SK-N-SH (cell line): Measurements from ENCODE around the gene MVD. TPM values are rescaled to one million over a fixed set of nuclear protein-coding genes. Genes with fewer than 3 reads are reported as not detected.
A peak's percentile ranks its signal among the peaks of the same experiment; 100 is the strongest.

Experiments used
- CTCF ChIA-PET: fragments of 300-600, 350-600 bp; formaldehyde crosslinking; extraction: SDS; loops from one replicate; lab custom pipeline; 2021; lab: Yijun Ruan, JAX
- POLR2A ChIA-PET: fragments of 350-600 bp; sonication (Branson Sonifier 250); formaldehyde crosslinking; extraction: SDS; loops from one replicate; lab custom pipeline; 2020; ENCODE audit warnings: antibody characterized with exemption, inconsistent platforms; lab: Yijun Ruan, JAX
- DNase-seq: peaks from one replicate; pipeline ENCODE4 v3.0.0; 2012
- H2AFZ ChIP-seq: fragments of 200-600 bp; sonication (generic); 2 replicates; pipeline ENCODE4 v1.8.1; 2016; ENCODE audit warnings: antibody characterized with exemption, mild to moderate bottlenecking, low read depth
- H3F3A ChIP-seq: fragments of 200-600 bp; sonication (generic); replicated peaks from 2 replicates; pipeline ENCODE3; 2016; ENCODE audit warnings: antibody characterized with exemption, mild to moderate bottlenecking; ENCODE audit not compliant: insufficient read depth
- H3K27ac ChIP-seq, 2 experiments: fragments of 200-500 bp in 1 of 2; fragments of 200-600 bp in 1 of 2; sonication (Bioruptor generic) in 1 of 2; sonication (generic), shearing (Covaris generic) in 1 of 2; 2 replicates each; pipeline versions ENCODE4 v1.5.1 to v1.6.1; 2014 to 2016; ENCODE audit warnings: low read depth in 2 of 2, inconsistent platforms in 1 of 2, low read length in 1 of 2, mild to moderate bottlenecking in 1 of 2, mixed read lengths in 1 of 2
- H3K27me3 ChIP-seq: fragments of 200-600 bp; sonication (generic), shearing (Covaris generic); 2 replicates; pipeline ENCODE4 v1.6.1; 2016; ENCODE audit warnings: mixed run types; ENCODE audit not compliant: insufficient read depth
- H3K36me3 ChIP-seq, 2 experiments: fragments of 200-500 bp in 1 of 2; fragments of 200-600 bp in 1 of 2; sonication (Bioruptor generic) in 1 of 2; sonication (generic) in 1 of 2; replicated peaks in 1 of 2; 2 replicates each; pipeline versions ENCODE3 to v1.5.1; 2014 to 2016; ENCODE audit warnings: low read length in 1 of 2, mild to moderate bottlenecking in 1 of 2; ENCODE audit not compliant: insufficient read depth in 2 of 2, control insufficient read depth in 1 of 2
- H3K4me1 ChIP-seq, 2 experiments: fragments of 200-500 bp in 1 of 2; fragments of 200-600 bp in 1 of 2; sonication (Bioruptor generic) in 1 of 2; sonication (generic), shearing (Covaris generic) in 1 of 2; 2 replicates each; pipeline versions ENCODE4 v1.5.1 to v1.6.1; 2014 to 2016; ENCODE audit warnings: low read depth in 1 of 2, low read length in 1 of 2, mixed run types in 1 of 2; ENCODE audit not compliant: insufficient read depth in 2 of 2, control insufficient read depth in 1 of 2
- H3K4me2 ChIP-seq: fragments of 200-600 bp; sonication (generic), shearing (Covaris generic); 2 replicates; pipeline ENCODE4 v1.6.1; 2017; ENCODE audit warnings: mixed run types
- H3K4me3 ChIP-seq, 2 experiments: fragments of 200-500 bp in 1 of 2; fragments of 200-600 bp in 1 of 2; sonication (Bioruptor generic) in 1 of 2; sonication (generic), shearing (Covaris generic) in 1 of 2; 2 replicates each; pipeline versions ENCODE4 v1.5.1 to v1.8.1; 2014 to 2016; ENCODE audit warnings: low read depth in 2 of 2, inconsistent platforms in 1 of 2, low read length in 1 of 2, mild to moderate bottlenecking in 1 of 2, mixed read lengths in 1 of 2, moderate library complexity in 1 of 2
- H3K79me2 ChIP-seq: fragments of 200-600 bp; sonication (generic); 2 replicates; pipeline ENCODE4 v1.8.1; 2017; ENCODE audit warnings: mild to moderate bottlenecking; ENCODE audit not compliant: insufficient read depth
- H3K9ac ChIP-seq: fragments of 200-600 bp; sonication (generic); 2 replicates; pipeline ENCODE4 v1.6.1; 2017; ENCODE audit warnings: mixed run types
- H3K9me2 ChIP-seq: fragments of 200-600 bp; sonication (generic); 2 replicates; pipeline ENCODE4 v1.6.1; 2017; ENCODE audit warnings: mixed run types
- H3K9me3 ChIP-seq: fragments of 200-600 bp; sonication (generic); 2 replicates; pipeline ENCODE4 v1.6.1; 2017; ENCODE audit warnings: mixed run types, mild to moderate bottlenecking, moderate library complexity
- H4K20me1 ChIP-seq: fragments of 200-600 bp; sonication (generic); 2 replicates; pipeline ENCODE4 v1.6.1; 2017; ENCODE audit warnings: mild to moderate bottlenecking, mixed run types; ENCODE audit not compliant: insufficient read depth
- CHD2 ChIP-seq: fragments of 150-350 bp; IDR thresholded peaks from 2 replicates; pipeline ENCODE4 v1.6.1; 2018; ENCODE audit warnings: low read length; ENCODE audit not compliant: partially characterized antibody
- ELF1 ChIP-seq: IDR thresholded peaks from 2 replicates; pipeline ENCODE4 v1.4.0; 2012
- EP300 ChIP-seq, 2 experiments: IDR thresholded peaks; 2 replicates each; pipeline versions ENCODE4 v1.4.0 to v1.6.1; 2012; ENCODE audit warnings: borderline replicate concordance in 1 of 2, low read depth in 1 of 2, low read length in 1 of 2
- EZH2phosphoT487 ChIP-seq: fragments of 200-600 bp; sonication (generic); IDR thresholded peaks from 2 replicates; pipeline ENCODE4 v1.6.1; 2017; ENCODE audit warnings: low read depth, mixed run types, mild to moderate bottlenecking, antibody characterized with exemption, moderate library complexity, borderline replicate concordance
- GATA2 ChIP-seq: sonication (generic); formaldehyde crosslinking; IDR thresholded peaks from 2 replicates; pipeline ENCODE4 v1.5.0; 2020; ENCODE audit warnings: mild to moderate bottlenecking, missing genetic modification reagents
- JUND ChIP-seq: IDR thresholded peaks from 2 replicates; pipeline ENCODE4 v1.4.0; 2012
- MXI1 ChIP-seq: IDR thresholded peaks from 2 replicates; pipeline ENCODE4 v1.6.1; 2012; ENCODE audit warnings: mild to moderate bottlenecking, low read depth, low read length, improper control_type of control experiment
- NFIC ChIP-seq: IDR thresholded peaks from 2 replicates; pipeline ENCODE4 v1.4.0; 2012; ENCODE audit warnings: borderline replicate concordance
- POLR2AphosphoS5 ChIP-seq: IDR thresholded peaks from 2 replicates; pipeline ENCODE4 v1.6.1; 2012; ENCODE audit warnings: low read depth, low read length
- RAD21 ChIP-seq: IDR thresholded peaks from 2 replicates; pipeline ENCODE4 v1.6.1; 2012; ENCODE audit warnings: mild to moderate bottlenecking, low read length
- RFX5 ChIP-seq: IDR thresholded peaks from 2 replicates; pipeline ENCODE4 v1.6.1; 2012; ENCODE audit warnings: mild to moderate bottlenecking, improper control_type of control experiment, low read length
- RXRA ChIP-seq: IDR thresholded peaks from 2 replicates; pipeline ENCODE4 v1.4.0; 2012; ENCODE audit warnings: low read depth, mild to moderate bottlenecking, borderline replicate concordance
- SIN3A ChIP-seq: IDR thresholded peaks from 2 replicates; pipeline ENCODE4 v1.6.1; 2012; ENCODE audit warnings: low read depth, mild to moderate bottlenecking, low read length, moderate library complexity, borderline replicate concordance
- SMC3 ChIP-seq: IDR thresholded peaks from 2 replicates; pipeline ENCODE4 v1.6.1; 2012; ENCODE audit warnings: low read depth, low read length, improper control_type of control experiment
- TAF1 ChIP-seq: IDR thresholded peaks from 2 replicates; pipeline ENCODE4 v1.6.1; 2012; ENCODE audit warnings: low read depth, mild to moderate bottlenecking, low read length, moderate library complexity, borderline replicate concordance
- TCF12 ChIP-seq: IDR thresholded peaks from 2 replicates; pipeline ENCODE4 v1.4.0; 2012
- YY1 ChIP-seq: IDR thresholded peaks from 2 replicates; pipeline ENCODE4 v1.4.0; 2012; ENCODE audit warnings: low read depth, mild to moderate bottlenecking
- WGBS: methylation state at CpG from one replicate; pipeline ENCODE4 v1.1.6; 2017; ENCODE audit warnings: low lambda C conversion rate; 5-methylcytosine and 5-hydroxymethylcytosine counted together
- polyA plus RNA-seq, 3 experiments: library from polyadenylated mRNA; depleted of rRNA; stranded (reverse); fragments of >200 nt; gene quantifications; 2 replicates each; pipeline ENCODE4 v1.2.3, GENCODE V29; 2012
- TF ChIP-seq, protein P1 (sequence below): IDR thresholded peaks from 2 replicates; pipeline ENCODE4 v1.4.0; 2012; ENCODE audit warnings: low read depth, borderline replicate concordance
- TF ChIP-seq, protein P2 (sequence below): IDR thresholded peaks from 2 replicates; pipeline ENCODE4 v1.6.1; 2012; ENCODE audit warnings: mild to moderate bottlenecking, low read depth, low read length, moderate library complexity
- TF ChIP-seq, protein P3 (sequence below): IDR thresholded peaks from 2 replicates; pipeline ENCODE4 v1.4.0; 2012; ENCODE audit warnings: low read depth, borderline replicate concordance
- TF ChIP-seq, protein P4 (sequence below): IDR thresholded peaks from 2 replicates; pipeline ENCODE4 v1.4.0; 2012; ENCODE audit warnings: low read depth
- TF ChIP-seq, protein P5 (sequence below): fragments of 150-350 bp; IDR thresholded peaks from 2 replicates; pipeline ENCODE4 v1.6.1; 2016; ENCODE audit warnings: mild to moderate bottlenecking, low read depth, low read length
- TF ChIP-seq, protein P6 (sequence below): fragments of 200-600 bp; sonication (generic); IDR thresholded peaks from 2 replicates; pipeline ENCODE4 v1.6.1; 2017; ENCODE audit warnings: antibody characterized with exemption, mild to moderate bottlenecking, moderate library complexity

Gene MVD
- polyA plus RNA-seq, 1 of the 3 experiments (the other 2 are of a cell fraction): 15.7 TPM

DNA sequence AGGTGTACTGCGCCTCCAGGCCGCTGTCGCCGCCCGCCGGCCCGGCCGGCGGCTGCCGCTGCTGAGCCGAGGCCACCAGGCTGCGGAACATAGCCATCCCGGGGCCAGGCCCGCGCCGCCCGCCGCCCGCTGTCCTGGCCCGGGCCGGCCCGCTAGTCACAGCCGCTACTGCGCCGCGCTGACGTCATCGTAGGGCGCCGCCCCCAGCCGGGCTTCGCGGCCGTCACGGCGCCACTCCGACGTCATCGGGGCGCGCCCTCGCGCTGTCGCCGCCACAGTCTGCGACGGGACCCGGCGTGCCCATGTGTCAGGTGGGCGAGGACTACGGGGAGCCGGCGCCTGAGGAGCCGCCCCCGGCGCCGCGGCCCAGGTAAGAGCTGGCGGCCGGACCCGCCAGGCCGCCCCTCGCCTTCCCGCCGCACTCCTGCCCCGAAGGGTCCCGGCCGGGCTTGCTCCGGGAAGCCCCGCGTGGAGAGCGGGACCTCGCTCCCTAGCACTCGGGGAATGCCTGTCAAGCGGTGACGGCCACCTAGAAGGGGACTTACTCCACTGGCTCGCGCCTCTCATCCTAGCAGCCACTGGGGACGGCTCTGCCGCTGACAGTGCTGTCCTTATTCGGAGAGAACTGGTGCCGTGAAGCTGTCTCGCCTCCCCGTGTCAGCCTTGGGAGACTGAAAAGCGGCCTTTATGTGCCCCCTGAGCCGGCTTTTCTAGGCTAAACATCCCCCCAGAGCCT is 43.5 kb upstream of the MVD start, which contains the start of the genes CTU2 and RNF166:
CTU2 (plus strand) TSS at position 275 of the 736 bp plus-strand sequence; CDS start at position 303, 28 bp downstream.
RNF166 (minus strand) TSS at position 180 of the 736 bp plus-strand sequence; CDS start at position 97, 83 bp downstream.
- Histone ChIP-seq H3K9ac (peak within 1 kb of the TSS; percentile 75), H3K9me2 (no peaks in the 10 kb centered on the region), H3K36me3 (peaks cover 0 to 4% of the 10 kb centered on the region in 2 experiments), H3K4me1 (peaks cover 3 to 16% of the 10 kb centered on the region in 2 experiments; a peak in 3 of 4 replicates), H3K27ac (peak within 1 kb of the TSS in 1 of 2 experiments; percentile 30; a peak in 1 of 4 replicates), H3K4me2 (peak within 1 kb of the TSS; percentile 98), H3K9me3 (no peaks in the 10 kb centered on the region), H3K4me3 (peak within 1 kb of the TSS; percentile 94 to 99), H3F3A (peaks cover 9% of the 10 kb centered on the region), H3K79me2 (peaks cover 63% of the 10 kb centered on the region), H2AFZ (peak within 1 kb of the TSS; percentile 56; the same call in 1 of the 2 replicates), H3K27me3 (no peaks in the 10 kb centered on the region), H4K20me1 (0 out of 2 replicates have a peak, but pooled peaks cover 6% of the 10 kb centered on the region)
- ChIA-PET POLR2A (no interaction called here), CTCF (interaction anchor here (1.9 kb wide), 1 partner anchor 31 kb away, joined by 7 read pairs; no protein-coding TSS in a partner anchor)
- 0% methylated on average over 6 of the region's 86 CpGs for WGBS
- peak; percentile 99 for DNase-seq
- TF ChIP-seq SIN3A (peak; percentile 99), MXI1 (peak; percentile 100), ELF1 (no peak), YY1 (no peak), RFX5 (no peak), POLR2AphosphoS5 (peak; percentile 69), SMC3 (no peak), TAF1 (0 out of 2 replicates have a peak, but pooled peaks have one; percentile 20), GATA2 (CRISPR knock-in tag) (no peak), TCF12 (no peak), EZH2phosphoT487 (no peak), JUND (no peak), RXRA (no peak), NFIC (no peak), EP300 (IDR thresholded peaks at IDR 0.05; ENCODE audit: borderline replicate concordance in 1 of 2, low read depth in 1 of 2, low read length in 1 of 2) (no peak), CHD2 (peak; percentile 69), RAD21 (no peak)
- TF ChIP-seq, protein P1, sequence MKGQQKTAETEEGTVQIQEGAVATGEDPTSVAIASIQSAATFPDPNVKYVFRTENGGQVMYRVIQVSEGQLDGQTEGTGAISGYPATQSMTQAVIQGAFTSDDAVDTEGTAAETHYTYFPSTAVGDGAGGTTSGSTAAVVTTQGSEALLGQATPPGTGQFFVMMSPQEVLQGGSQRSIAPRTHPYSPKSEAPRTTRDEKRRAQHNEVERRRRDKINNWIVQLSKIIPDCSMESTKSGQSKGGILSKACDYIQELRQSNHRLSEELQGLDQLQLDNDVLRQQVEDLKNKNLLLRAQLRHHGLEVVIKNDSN: peak; percentile 46; the same call in 1 of the 2 replicates
- TF ChIP-seq, protein P2, sequence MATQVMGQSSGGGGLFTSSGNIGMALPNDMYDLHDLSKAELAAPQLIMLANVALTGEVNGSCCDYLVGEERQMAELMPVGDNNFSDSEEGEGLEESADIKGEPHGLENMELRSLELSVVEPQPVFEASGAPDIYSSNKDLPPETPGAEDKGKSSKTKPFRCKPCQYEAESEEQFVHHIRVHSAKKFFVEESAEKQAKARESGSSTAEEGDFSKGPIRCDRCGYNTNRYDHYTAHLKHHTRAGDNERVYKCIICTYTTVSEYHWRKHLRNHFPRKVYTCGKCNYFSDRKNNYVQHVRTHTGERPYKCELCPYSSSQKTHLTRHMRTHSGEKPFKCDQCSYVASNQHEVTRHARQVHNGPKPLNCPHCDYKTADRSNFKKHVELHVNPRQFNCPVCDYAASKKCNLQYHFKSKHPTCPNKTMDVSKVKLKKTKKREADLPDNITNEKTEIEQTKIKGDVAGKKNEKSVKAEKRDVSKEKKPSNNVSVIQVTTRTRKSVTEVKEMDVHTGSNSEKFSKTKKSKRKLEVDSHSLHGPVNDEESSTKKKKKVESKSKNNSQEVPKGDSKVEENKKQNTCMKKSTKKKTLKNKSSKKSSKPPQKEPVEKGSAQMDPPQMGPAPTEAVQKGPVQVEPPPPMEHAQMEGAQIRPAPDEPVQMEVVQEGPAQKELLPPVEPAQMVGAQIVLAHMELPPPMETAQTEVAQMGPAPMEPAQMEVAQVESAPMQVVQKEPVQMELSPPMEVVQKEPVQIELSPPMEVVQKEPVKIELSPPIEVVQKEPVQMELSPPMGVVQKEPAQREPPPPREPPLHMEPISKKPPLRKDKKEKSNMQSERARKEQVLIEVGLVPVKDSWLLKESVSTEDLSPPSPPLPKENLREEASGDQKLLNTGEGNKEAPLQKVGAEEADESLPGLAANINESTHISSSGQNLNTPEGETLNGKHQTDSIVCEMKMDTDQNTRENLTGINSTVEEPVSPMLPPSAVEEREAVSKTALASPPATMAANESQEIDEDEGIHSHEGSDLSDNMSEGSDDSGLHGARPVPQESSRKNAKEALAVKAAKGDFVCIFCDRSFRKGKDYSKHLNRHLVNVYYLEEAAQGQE: no peak
- TF ChIP-seq, protein P3, sequence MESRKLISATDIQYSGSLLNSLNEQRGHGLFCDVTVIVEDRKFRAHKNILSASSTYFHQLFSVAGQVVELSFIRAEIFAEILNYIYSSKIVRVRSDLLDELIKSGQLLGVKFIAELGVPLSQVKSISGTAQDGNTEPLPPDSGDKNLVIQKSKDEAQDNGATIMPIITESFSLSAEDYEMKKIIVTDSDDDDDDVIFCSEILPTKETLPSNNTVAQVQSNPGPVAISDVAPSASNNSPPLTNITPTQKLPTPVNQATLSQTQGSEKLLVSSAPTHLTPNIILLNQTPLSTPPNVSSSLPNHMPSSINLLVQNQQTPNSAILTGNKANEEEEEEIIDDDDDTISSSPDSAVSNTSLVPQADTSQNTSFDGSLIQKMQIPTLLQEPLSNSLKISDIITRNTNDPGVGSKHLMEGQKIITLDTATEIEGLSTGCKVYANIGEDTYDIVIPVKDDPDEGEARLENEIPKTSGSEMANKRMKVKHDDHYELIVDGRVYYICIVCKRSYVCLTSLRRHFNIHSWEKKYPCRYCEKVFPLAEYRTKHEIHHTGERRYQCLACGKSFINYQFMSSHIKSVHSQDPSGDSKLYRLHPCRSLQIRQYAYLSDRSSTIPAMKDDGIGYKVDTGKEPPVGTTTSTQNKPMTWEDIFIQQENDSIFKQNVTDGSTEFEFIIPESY: no peak
- TF ChIP-seq, protein P4, sequence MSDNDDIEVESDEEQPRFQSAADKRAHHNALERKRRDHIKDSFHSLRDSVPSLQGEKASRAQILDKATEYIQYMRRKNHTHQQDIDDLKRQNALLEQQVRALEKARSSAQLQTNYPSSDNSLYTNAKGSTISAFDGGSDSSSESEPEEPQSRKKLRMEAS: peak; percentile 93
- TF ChIP-seq, protein P5, sequence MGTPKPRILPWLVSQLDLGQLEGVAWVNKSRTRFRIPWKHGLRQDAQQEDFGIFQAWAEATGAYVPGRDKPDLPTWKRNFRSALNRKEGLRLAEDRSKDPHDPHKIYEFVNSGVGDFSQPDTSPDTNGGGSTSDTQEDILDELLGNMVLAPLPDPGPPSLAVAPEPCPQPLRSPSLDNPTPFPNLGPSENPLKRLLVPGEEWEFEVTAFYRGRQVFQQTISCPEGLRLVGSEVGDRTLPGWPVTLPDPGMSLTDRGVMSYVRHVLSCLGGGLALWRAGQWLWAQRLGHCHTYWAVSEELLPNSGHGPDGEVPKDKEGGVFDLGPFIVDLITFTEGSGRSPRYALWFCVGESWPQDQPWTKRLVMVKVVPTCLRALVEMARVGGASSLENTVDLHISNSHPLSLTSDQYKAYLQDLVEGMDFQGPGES: no peak
- TF ChIP-seq, protein P6, sequence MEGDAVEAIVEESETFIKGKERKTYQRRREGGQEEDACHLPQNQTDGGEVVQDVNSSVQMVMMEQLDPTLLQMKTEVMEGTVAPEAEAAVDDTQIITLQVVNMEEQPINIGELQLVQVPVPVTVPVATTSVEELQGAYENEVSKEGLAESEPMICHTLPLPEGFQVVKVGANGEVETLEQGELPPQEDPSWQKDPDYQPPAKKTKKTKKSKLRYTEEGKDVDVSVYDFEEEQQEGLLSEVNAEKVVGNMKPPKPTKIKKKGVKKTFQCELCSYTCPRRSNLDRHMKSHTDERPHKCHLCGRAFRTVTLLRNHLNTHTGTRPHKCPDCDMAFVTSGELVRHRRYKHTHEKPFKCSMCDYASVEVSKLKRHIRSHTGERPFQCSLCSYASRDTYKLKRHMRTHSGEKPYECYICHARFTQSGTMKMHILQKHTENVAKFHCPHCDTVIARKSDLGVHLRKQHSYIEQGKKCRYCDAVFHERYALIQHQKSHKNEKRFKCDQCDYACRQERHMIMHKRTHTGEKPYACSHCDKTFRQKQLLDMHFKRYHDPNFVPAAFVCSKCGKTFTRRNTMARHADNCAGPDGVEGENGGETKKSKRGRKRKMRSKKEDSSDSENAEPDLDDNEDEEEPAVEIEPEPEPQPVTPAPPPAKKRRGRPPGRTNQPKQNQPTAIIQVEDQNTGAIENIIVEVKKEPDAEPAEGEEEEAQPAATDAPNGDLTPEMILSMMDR: no peak
